Neuron (in vitro differentiated cells): ENCODE measurements around the gene MLC1.

ENCODE experiments used
- H2AFZ ChIP-seq: one replicate; pipeline ENCODE4 v1.6.1; 2013; ENCODE audit warnings: low read depth, mild to moderate bottlenecking, inconsistent platforms, low read length, moderate library complexity
- H3K27me3 ChIP-seq: one replicate; pipeline ENCODE4 v1.6.1; 2013; ENCODE audit warnings: low read length; ENCODE audit not compliant: insufficient read depth
- H3K36me3 ChIP-seq: one replicate; pipeline ENCODE4 v1.6.1; 2013; ENCODE audit warnings: low read length; ENCODE audit not compliant: insufficient read depth
- H3K4me1 ChIP-seq: one replicate; pipeline ENCODE4 v1.6.1; 2013; ENCODE audit warnings: low read length; ENCODE audit not compliant: insufficient read depth
- H3K4me3 ChIP-seq: 2 replicates; pipeline ENCODE4 v1.5.1; 2013; ENCODE audit warnings: mild to moderate bottlenecking, low read length, moderate library complexity
- H3K9me3 ChIP-seq: one replicate; pipeline ENCODE4 v1.6.1; 2013; ENCODE audit warnings: low read length

Gene MLC1

GRCh38 chr22:50041361-50042065 lies 43.7 kb downstream of the MLC1 start:
- no peak overlapping the region for H3K4me3 ChIP-seq
- H3K4me1 ChIP-seq: no peaks in the 10 kb centered on the region
- no peaks in the 10 kb centered on the region for H3K27me3 ChIP-seq
- H2AFZ ChIP-seq: no peak overlapping the region
- H3K36me3 ChIP-seq: no peaks in the 10 kb centered on the region
- peaks cover 6% of the 10 kb centered on the region for H3K9me3 ChIP-seq

DNA sequence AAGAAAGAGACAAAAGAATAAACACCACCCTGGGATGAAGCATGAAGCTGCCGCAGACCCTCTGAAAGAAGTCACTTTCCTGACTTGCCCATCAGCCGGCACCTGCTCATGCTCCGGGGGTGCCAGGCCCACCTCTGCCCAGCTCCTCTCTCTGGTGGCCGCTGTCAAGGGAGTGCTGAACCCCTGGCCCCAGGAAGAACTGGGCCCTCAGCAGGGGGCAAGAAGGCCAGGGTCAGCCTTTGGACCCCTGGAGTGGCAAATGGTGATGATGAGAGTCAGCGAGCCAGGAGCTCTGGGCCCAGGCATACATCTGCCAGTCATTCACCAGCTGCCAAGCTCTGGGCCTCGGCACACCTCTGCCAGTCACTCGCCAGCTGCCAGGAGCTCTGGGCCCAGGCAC lies 44.5 kb downstream of the MLC1 start:
- peaks cover 6% of the 10 kb centered on the region for H3K9me3 ChIP-seq
- no peaks in the 10 kb centered on the region for H3K4me1 ChIP-seq

DNA sequence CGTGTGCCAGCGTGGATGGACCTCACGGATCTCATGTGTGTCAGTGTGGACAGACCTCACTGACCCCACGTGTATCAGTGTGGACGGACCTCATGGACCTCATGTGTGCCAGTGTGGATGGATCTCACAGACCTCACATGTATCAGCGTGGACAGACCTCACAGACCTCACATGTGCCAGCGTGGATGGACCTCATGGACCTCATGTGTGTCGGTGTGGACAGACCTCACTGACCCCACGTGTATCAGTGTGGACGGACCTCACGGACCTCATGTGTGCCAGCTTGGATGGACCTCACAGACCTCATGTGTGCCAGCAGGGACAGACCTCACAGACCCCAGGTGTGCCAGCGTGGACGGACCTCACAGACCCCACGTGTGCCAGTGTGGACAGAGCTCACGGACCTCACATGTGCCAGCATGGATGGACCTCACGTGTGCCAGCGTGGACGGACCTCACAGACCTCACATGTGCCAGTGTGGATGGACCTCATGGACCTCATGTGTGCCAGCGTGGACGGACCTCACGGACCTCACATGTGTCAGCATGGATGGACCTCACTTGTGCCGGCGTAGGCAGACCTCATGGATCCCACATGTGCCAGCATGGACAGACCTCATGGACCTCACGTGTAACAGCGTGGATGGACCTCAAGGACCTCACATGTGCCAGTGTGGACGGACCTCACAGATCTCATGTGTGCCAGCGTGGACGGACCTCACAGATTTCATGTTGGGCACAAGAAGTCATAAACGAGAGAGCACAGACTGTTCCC lies 45.4 kb downstream of the MLC1 start:
- Histone ChIP-seq H3K27me3 (no peaks in the 10 kb centered on the region), H3K36me3 (no peaks in the 10 kb centered on the region), H3K9me3 (peaks cover 6% of the 10 kb centered on the region), H3K4me3 (no peak overlapping the region), H2AFZ (no peak overlapping the region), H3K4me1 (no peaks in the 10 kb centered on the region)

More for the DNA sequence above, 44.5 kb downstream of the MLC1 start:
- Histone ChIP-seq H3K4me3 (no peak overlapping the region), H3K27me3 (no peaks in the 10 kb centered on the region), H3K36me3 (no peaks in the 10 kb centered on the region), H2AFZ (no peak overlapping the region)

DNA sequence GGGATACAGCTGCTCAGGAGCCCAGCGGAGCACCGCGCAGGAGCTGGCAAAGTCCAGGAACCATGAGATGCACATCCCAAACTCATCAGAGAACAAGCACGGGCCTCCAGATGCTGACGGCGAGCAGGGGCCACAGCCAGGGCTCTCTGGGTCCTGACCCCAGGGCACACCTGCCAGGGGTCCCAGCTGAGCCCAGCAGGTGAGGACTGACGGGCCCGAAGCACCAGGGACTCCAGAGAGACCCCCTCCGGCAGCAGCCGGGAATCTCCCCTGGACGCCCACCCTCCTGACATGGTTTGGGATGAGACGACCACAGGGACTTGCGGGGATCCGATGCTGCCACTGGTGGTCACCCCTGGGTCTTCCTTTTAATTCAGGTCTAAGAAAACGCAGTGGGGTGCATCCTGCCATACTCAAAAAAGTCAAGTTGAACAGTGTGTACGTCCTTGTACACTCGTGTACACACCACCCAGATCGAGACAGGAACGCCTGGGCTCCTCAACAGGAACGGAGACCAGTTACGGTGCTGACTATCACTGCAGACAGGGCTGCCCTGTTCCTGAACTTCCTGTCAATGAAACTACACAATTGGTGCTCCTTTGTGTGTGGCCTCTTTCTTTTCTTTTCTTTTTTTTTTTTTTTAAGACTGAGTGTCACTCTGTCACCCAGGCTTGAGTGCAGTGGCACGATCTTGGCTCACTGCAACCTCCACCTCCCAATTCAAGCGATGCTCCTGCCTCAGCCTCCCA lies 49.1 kb downstream of the MLC1 start:
- Histone ChIP-seq H3K27me3 (peaks cover 8% of the 10 kb centered on the region), H3K4me1 (no peaks in the 10 kb centered on the region), H3K9me3 (peaks cover 6% of the 10 kb centered on the region), H2AFZ (no peak overlapping the region), H3K36me3 (no peaks in the 10 kb centered on the region), H3K4me3 (no peak overlapping the region)

GRCh38 chr22:50035131-50035881 lies 49.9 kb downstream of the MLC1 start:
- Histone ChIP-seq H3K4me3 (no peak overlapping the region), H2AFZ (no peak overlapping the region), H3K9me3 (peaks cover 6% of the 10 kb centered on the region), H3K4me1 (no peaks in the 10 kb centered on the region), H3K27me3 (peaks cover 8% of the 10 kb centered on the region), H3K36me3 (no peaks in the 10 kb centered on the region)

GRCh38 chr22:50034126-50035081 lies 50.8 kb downstream of the MLC1 start:
- H3K27me3 ChIP-seq: peaks cover 14% of the 10 kb centered on the region
- no peak overlapping the region for H3K4me3 ChIP-seq
- H3K9me3 ChIP-seq: no peaks in the 10 kb centered on the region
- no peaks in the 10 kb centered on the region for H3K4me1 ChIP-seq
- no peak overlapping the region for H2AFZ ChIP-seq
- H3K36me3 ChIP-seq: no peaks in the 10 kb centered on the region

DNA sequence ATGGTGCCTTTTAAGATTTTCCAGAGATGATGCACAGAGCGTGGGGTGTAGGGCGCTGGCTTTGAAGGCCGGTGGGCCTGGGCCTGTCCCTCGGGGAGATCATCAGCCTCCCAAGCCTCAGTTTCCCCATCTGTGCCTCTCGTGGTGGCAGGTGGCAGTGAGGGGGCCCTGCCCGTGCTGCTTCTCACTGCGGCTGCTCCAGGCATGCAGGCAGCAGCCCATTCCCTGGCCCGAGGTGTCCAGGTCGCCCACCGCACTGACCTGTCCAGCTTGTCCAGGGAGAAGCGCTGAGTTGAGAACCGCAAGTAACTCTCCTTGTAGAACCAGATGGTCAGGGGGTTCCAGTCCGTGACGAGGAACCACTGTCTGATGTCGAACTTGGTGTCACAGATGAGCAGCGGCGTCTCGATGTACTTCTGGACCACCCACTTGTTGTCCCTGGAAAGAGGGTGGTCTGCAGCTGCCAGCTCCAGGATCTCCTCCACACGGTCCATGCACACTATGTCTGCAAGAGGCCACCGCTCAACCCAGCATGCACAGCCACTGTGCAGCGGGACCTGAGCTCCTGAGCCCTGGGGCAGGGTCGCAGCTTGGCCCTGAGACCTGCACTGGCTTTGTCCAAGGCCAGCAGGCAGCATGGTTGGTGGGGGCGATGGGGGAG lies 52.2 kb downstream of the MLC1 start:
- H2AFZ ChIP-seq: no peak overlapping the region
- no peaks in the 10 kb centered on the region for H3K9me3 ChIP-seq
- no peaks in the 10 kb centered on the region for H3K36me3 ChIP-seq
- no peak overlapping the region for H3K4me3 ChIP-seq
- no peaks in the 10 kb centered on the region for H3K4me1 ChIP-seq
- peaks cover 14% of the 10 kb centered on the region for H3K27me3 ChIP-seq

DNA sequence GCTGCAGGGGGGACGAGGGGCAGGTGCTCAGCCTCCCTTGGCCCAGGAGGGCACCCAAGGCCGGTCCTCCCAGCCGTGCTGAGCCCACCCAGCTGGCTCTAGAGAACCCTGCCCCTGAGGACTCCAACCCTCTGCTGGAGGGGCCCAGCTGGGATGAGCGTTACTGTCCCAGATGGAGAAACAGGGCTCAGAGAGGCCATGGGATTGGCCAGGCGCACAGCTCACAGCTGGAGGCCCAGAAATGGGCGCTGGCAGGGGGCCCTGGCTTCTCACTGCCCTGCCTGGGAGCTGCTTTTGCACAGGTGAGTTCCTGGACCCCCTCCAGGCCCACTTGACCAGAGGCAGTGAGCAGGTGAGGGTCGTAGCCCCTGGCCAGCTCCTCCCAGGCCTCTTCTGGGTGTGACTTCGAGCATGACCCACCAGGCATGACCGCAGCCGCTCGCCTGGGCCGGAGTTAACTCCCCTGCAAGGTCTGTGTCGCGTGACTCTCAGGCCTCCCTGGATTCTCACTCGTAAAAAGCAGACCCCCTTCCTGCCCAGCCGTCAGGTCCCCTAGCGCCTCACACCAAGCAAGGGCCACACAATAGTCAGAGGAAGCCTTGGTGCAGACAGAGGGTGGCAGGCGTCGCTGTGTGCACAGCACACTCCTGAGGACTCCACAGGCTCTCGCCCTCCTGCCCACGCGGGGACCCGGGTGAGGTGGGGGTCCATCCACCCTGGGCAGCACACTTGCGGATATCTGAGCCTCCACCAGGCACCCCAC lies 52.9 kb downstream of the MLC1 start:
- no peaks in the 10 kb centered on the region for H3K36me3 ChIP-seq
- H2AFZ ChIP-seq: no peak overlapping the region
- no peaks in the 10 kb centered on the region for H3K4me1 ChIP-seq
- no peak overlapping the region for H3K4me3 ChIP-seq
- H3K27me3 ChIP-seq: peaks cover 18% of the 10 kb centered on the region
- peaks cover 5% of the 10 kb centered on the region for H3K9me3 ChIP-seq

GRCh38 chr22:50031189-50032091 lies 53.8 kb downstream of the MLC1 start:
- H3K4me3 ChIP-seq: no peak overlapping the region
- H3K4me1 ChIP-seq: no peaks in the 10 kb centered on the region
- peaks cover 18% of the 10 kb centered on the region for H3K27me3 ChIP-seq
- peaks cover 5% of the 10 kb centered on the region for H3K9me3 ChIP-seq
- no peak overlapping the region for H2AFZ ChIP-seq
- H3K36me3 ChIP-seq: no peaks in the 10 kb centered on the region

- Histone ChIP-seq H3K4me1 (no peaks in the 10 kb centered on the region), H3K4me3 (no peak overlapping the region), H3K9me3 (peaks cover 6% of the 10 kb centered on the region), H3K27me3 (peaks cover 18% of the 10 kb centered on the region), H2AFZ (no peak overlapping the region), H3K36me3 (no peaks in the 10 kb centered on the region)
These were observed 54.7 kb downstream of the MLC1 start for GRCh38 chr22:50030297-50031188.
